ENCODE data around the gene CENPP.

GRCh38 chr9:92616199-92616641 is 290.5 kb downstream of the CENPP start:
- no peak for TF ChIP-seq POLR2AphosphoS5 (IDR thresholded peaks at IDR 0.05; ENCODE audit: borderline replicate concordance, low read depth, low read length)
- no peak for TF ChIP-seq EZH2 (IDR thresholded peaks at IDR 0.05)

Measured in SK-N-MC (cell line).